GM13976 (cell line): ENCODE results near the gene UPB1.
"Not testable (repeated sequence)": the region's sequence is repeated elsewhere in the genome, so short reads cannot be mapped to it uniquely, and the experiment has no call there.

Experiments used
- DNase-seq: peaks from one replicate; pipeline ENCODE4 v3.0.0; 2012; ENCODE audit warnings: low spot score
- CTCF ChIP-seq: IDR thresholded peaks from 2 replicates; pipeline ENCODE4 v1.5.1; 2012; ENCODE audit warnings: borderline replicate concordance, mild to moderate bottlenecking; ENCODE audit not compliant: insufficient read depth; ENCODE audit errors: extremely low read depth, missing control alignments, control extremely low read depth
- in situ Hi-C: fragments of 300-500 bp; cut with MboI; formaldehyde crosslinking; loops from one replicate; pipeline ENCODE4 v1.12.0; 2022; ENCODE audit warnings: low sequenced_read_pairs, mixed read lengths, inconsistent platforms; ENCODE audit not compliant: unreplicated experiment

Gene UPB1

GRCh38 chr22:24543185-24543601 is 48.1 kb downstream of the UPB1 start:
- TF ChIP-seq CTCF: no peak
- in situ Hi-C loops: no loop called here
- DNase-seq: no peak

GRCh38 chr22:24543679-24544243 is 48.6 kb downstream of the UPB1 start:
- in situ Hi-C loops: no loop called here
- DNase-seq: no peak

GRCh38 chr22:24548812-24549211 is 53.7 kb downstream of the UPB1 start:
- no peak for TF ChIP-seq CTCF
- in situ Hi-C loops: no loop called here
- no peak for DNase-seq

More at GRCh38 chr22:24543679-24544243, 48.6 kb downstream of the UPB1 start:
- no peak for TF ChIP-seq CTCF

GRCh38 chr22:24550028-24550901 is 55.1 kb downstream of the UPB1 start:
- DNase-seq: no peak
- TF ChIP-seq CTCF: no peak
- in situ Hi-C loops: no loop called here

GRCh38 chr22:24550902-24551435 is 55.8 kb downstream of the UPB1 start:
- TF ChIP-seq CTCF: no peak
- DNase-seq: no peak
- in situ Hi-C loops: no loop called here

GRCh38 chr22:24552503-24553286 is 57.6 kb downstream of the UPB1 start:
- in situ Hi-C loops, DNase-seq: not testable (repeated sequence)
